HEK293 (cell line): ENCODE data around the gene RFNG.

Source experiments
- CTCF ChIA-PET: fragments of 350-600 bp; formaldehyde crosslinking; extraction: SDS; loops from one replicate; lab custom pipeline; 2021; ENCODE audit warnings: antibody characterized with exemption; lab: Yijun Ruan, JAX
- POLR2A ChIA-PET: fragments of 300-600 bp; formaldehyde crosslinking; extraction: SDS; loops from one replicate; lab custom pipeline; 2020; ENCODE audit warnings: antibody characterized with exemption, inconsistent platforms; lab: Yijun Ruan, JAX
- H3K27ac ChIP-seq: fragments of 200-500 bp; sonication (Bioruptor generic); 2 replicates; pipeline ENCODE4 v1.5.1; 2014; ENCODE audit warnings: low read depth, low read length, control low read depth, inconsistent platforms; ENCODE audit errors: extremely low read depth
- H3K36me3 ChIP-seq, 2 experiments: fragments of 200-500 bp in 1 of 2; sonication (Bioruptor generic) in 1 of 2; 1 replicate in 1 of 2; 2 replicates in 1 of 2; pipeline ENCODE4 v1.5.1; 2014 to 2017; ENCODE audit warnings: inconsistent platforms in 2 of 2, low read length in 2 of 2; ENCODE audit not compliant: control insufficient read depth in 2 of 2, insufficient read depth in 1 of 2
- H3K4me1 ChIP-seq: fragments of 200-500 bp; sonication (Bioruptor generic); 2 replicates; pipeline ENCODE4 v1.5.1; 2014; ENCODE audit warnings: mild to moderate bottlenecking, low read length, inconsistent platforms; ENCODE audit not compliant: control insufficient read depth, insufficient read depth
- H3K4me3 ChIP-seq: 2 replicates; pipeline ENCODE4 v1.5.1; 2011; ENCODE audit warnings: low read depth, mild to moderate bottlenecking, control low read depth, low read length, moderate library complexity
- H3K9me3 ChIP-seq: fragments of 200-500 bp; sonication (Bioruptor generic); 2 replicates; pipeline ENCODE4 v1.5.1; 2014; ENCODE audit warnings: low read depth, low read length, inconsistent platforms; ENCODE audit not compliant: control insufficient read depth, insufficient read depth
- KLF8 ChIP-seq: fragments of 450-650 bp; formaldehyde crosslinking; IDR thresholded peaks from 2 replicates; pipeline ENCODE4 v1.5.1; 2016; ENCODE audit warnings: missing biosample characterization, missing genetic modification characterization
- SCRT1 ChIP-seq: fragments of 450-650 bp; formaldehyde crosslinking; IDR thresholded peaks from 2 replicates; pipeline ENCODE4 v1.5.1; 2016; ENCODE audit warnings: missing biosample characterization, missing genetic modification characterization, borderline replicate concordance
- SCRT2 ChIP-seq: fragments of 450-650 bp; formaldehyde crosslinking; IDR thresholded peaks from 2 replicates; pipeline ENCODE4 v1.5.1; 2016; ENCODE audit warnings: missing biosample characterization, missing genetic modification characterization
- SP3 ChIP-seq: fragments of 450-650 bp; formaldehyde crosslinking; IDR thresholded peaks from 2 replicates; pipeline ENCODE4 v1.5.1; 2016; ENCODE audit warnings: missing biosample characterization, missing genetic modification characterization
- TRIM28 ChIP-seq: IDR thresholded peaks from 2 replicates; pipeline ENCODE4 v1.6.1; 2011; ENCODE audit warnings: low read length, control low read depth, borderline replicate concordance
- ZBTB20 ChIP-seq: fragments of 450-650 bp; formaldehyde crosslinking; IDR thresholded peaks from 2 replicates; pipeline ENCODE4 v1.5.1; 2016; ENCODE audit warnings: missing biosample characterization, missing genetic modification characterization
- ZNF10 ChIP-seq: fragments of 450-650 bp; formaldehyde crosslinking; IDR thresholded peaks from 2 replicates; pipeline ENCODE4 v1.5.1; 2017; ENCODE audit warnings: missing biosample characterization, missing genetic modification characterization
- ZNF19 ChIP-seq: fragments of 450-650 bp; formaldehyde crosslinking; IDR thresholded peaks from 2 replicates; pipeline ENCODE4; 2016; ENCODE audit warnings: missing biosample characterization, missing genetic modification characterization, low read depth
- ZNF501 ChIP-seq: fragments of 450-650 bp; formaldehyde crosslinking; IDR thresholded peaks from 2 replicates; pipeline ENCODE4 v1.5.1; 2016; ENCODE audit warnings: missing biosample characterization, missing genetic modification characterization
- ZNF571 ChIP-seq: fragments of 450-650 bp; formaldehyde crosslinking; IDR thresholded peaks from 2 replicates; pipeline ENCODE4 v1.5.0; 2017; ENCODE audit warnings: missing biosample characterization, missing genetic modification characterization
- ZNF777 ChIP-seq: fragments of 450-650 bp; formaldehyde crosslinking; IDR thresholded peaks from 2 replicates; pipeline ENCODE4 v1.5.1; 2017; ENCODE audit warnings: missing biosample characterization, missing genetic modification characterization, borderline replicate concordance
- ZNF792 ChIP-seq: fragments of 450-650 bp; formaldehyde crosslinking; IDR thresholded peaks from 2 replicates; pipeline ENCODE4 v1.5.1; 2016; ENCODE audit warnings: missing biosample characterization, missing genetic modification characterization
- ZNF843 ChIP-seq: fragments of 450-650 bp; formaldehyde crosslinking; IDR thresholded peaks from 2 replicates; pipeline ENCODE4 v1.5.1; 2016; ENCODE audit warnings: missing biosample characterization, missing genetic modification characterization
- ZSCAN23 ChIP-seq: fragments of 450-650 bp; formaldehyde crosslinking; IDR thresholded peaks from 2 replicates; pipeline ENCODE4 v1.5.1; 2016; ENCODE audit warnings: missing biosample characterization, missing genetic modification characterization
- TF ChIP-seq, protein P1 (sequence below): fragments of 450-650 bp; formaldehyde crosslinking; IDR thresholded peaks from 2 replicates; pipeline ENCODE4 v1.5.1; 2016; ENCODE audit warnings: missing biosample characterization, missing genetic modification characterization
- TF ChIP-seq, protein P2 (sequence below): sonication (generic); formaldehyde crosslinking; IDR thresholded peaks from 2 replicates; pipeline ENCODE4 v1.8.1; 2022; ENCODE audit warnings: mild to moderate bottlenecking, moderate library complexity, missing genetic modification reagents
- TF ChIP-seq, protein P3 (sequence below): fragments of 450-650 bp; formaldehyde crosslinking; IDR thresholded peaks from 2 replicates; pipeline ENCODE4 v1.5.1; 2016; ENCODE audit warnings: missing biosample characterization, missing genetic modification characterization, low read depth
- TF ChIP-seq, protein P4 (sequence below): fragments of 450-650 bp; formaldehyde crosslinking; IDR thresholded peaks from 2 replicates; pipeline ENCODE4 v1.5.1; 2016; ENCODE audit warnings: missing biosample characterization, missing genetic modification characterization

The RFNG gene

DNA sequence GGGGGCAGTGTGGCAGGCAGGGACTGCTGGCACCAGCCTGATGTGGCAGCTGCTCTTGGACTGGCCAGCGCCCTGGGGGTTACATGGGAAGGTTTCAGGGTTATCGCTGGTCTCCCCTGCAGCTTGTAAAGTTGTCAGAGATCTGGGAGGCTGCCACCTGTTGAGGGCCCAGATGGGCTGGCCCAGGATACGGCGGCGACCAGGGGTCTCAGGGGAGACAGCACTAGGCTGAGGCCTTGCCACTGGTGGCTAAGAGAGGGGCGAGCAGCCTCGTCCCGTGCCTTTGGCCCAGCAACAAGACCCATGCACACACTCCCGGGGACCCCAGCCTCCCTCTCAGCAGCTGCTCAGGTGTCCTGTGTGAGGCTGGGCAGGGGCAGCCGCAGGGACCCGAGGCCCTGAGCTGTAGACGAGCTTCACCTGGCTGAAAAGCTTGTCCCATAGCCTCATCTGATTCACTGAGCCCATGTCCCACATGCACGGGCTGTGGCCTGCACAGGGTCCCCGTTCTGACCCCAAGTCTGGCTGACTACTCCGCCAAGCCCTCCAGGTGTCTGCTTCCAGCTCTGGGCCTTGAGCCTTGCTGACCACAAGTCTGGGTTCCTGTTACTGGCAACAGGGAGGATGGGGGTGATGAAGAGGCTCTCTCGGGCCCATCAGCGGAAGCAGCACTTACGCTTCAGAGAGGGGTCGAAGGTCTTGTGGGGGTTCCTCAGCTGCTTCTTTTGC is 7.8 kb upstream of the RFNG start:
- POLR2A ChIA-PET, result interaction anchor here (0.8 to 14.2 kb wide), 11 partner anchors 9 to 32 kb away, joined by 3 to 96 read pairs (median 4); partner anchors contain the start of genes DCXR and RAC3
- Histone ChIP-seq H3K27ac (peak overlapping the region; percentile 47), H3K4me3 (no peak overlapping the region), H3K4me1 (0 out of 2 replicates have a peak, but pooled peaks cover 5% of the 10 kb centered on the region), H3K36me3 (peaks cover 3 to 99% of the 10 kb centered on the region in 2 experiments; a peak in 2 of 3 replicates), H3K9me3 (no peaks in the 10 kb centered on the region)
- TF ChIP-seq, protein P1, sequence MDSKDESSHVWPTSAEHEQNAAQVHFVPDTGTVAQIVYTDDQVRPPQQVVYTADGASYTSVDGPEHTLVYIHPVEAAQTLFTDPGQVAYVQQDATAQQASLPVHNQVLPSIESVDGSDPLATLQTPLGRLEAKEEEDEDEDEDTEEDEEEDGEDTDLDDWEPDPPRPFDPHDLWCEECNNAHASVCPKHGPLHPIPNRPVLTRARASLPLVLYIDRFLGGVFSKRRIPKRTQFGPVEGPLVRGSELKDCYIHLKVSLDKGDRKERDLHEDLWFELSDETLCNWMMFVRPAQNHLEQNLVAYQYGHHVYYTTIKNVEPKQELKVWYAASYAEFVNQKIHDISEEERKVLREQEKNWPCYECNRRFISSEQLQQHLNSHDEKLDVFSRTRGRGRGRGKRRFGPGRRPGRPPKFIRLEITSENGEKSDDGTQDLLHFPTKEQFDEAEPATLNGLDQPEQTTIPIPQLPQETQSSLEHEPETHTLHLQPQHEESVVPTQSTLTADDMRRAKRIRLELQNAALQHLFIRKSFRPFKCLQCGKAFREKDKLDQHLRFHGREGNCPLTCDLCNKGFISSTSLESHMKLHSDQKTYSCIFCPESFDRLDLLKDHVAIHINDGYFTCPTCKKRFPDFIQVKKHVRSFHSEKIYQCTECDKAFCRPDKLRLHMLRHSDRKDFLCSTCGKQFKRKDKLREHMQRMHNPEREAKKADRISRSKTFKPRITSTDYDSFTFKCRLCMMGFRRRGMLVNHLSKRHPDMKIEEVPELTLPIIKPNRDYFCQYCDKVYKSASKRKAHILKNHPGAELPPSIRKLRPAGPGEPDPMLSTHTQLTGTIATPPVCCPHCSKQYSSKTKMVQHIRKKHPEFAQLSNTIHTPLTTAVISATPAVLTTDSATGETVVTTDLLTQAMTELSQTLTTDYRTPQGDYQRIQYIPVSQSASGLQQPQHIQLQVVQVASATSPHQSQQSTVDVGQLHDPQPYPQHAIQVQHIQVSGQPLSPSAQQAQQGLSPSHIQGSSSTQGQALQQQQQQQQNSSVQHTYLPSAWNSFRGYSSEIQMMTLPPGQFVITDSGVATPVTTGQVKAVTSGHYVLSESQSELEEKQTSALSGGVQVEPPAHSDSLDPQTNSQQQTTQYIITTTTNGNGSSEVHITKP, result 0 out of 2 replicates have a peak, but pooled peaks have one; percentile 18
- TF ChIP-seq ZBTB20 (tag by site-specific recombination) (no peak), ZNF792 (tag by site-specific recombination) (no peak), ZNF10 (tag by site-specific recombination) (no peak), ZNF777 (tag by site-specific recombination) (no peak), ZSCAN23 (tag by site-specific recombination) (no peak), ZNF571 (tag by site-specific recombination) (no peak), KLF8 (tag by site-specific recombination) (no peak), ZNF843 (no peak), TRIM28 (no peak), SP3 (no peak), SCRT1 (tag by site-specific recombination) (peak; percentile 88), ZNF501 (no peak), SCRT2 (tag by site-specific recombination) (peak; percentile 96), ZNF19 (tag by site-specific recombination) (no peak)
- TF ChIP-seq, protein P2, sequence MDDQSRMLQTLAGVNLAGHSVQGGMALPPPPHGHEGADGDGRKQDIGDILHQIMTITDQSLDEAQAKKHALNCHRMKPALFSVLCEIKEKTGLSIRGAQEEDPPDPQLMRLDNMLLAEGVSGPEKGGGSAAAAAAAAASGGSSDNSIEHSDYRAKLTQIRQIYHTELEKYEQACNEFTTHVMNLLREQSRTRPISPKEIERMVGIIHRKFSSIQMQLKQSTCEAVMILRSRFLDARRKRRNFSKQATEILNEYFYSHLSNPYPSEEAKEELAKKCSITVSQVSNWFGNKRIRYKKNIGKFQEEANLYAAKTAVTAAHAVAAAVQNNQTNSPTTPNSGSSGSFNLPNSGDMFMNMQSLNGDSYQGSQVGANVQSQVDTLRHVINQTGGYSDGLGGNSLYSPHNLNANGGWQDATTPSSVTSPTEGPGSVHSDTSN (CRISPR knock-in tag), result 0 out of 2 replicates have a peak, but pooled peaks have one; percentile 38
- TF ChIP-seq, protein P3, sequence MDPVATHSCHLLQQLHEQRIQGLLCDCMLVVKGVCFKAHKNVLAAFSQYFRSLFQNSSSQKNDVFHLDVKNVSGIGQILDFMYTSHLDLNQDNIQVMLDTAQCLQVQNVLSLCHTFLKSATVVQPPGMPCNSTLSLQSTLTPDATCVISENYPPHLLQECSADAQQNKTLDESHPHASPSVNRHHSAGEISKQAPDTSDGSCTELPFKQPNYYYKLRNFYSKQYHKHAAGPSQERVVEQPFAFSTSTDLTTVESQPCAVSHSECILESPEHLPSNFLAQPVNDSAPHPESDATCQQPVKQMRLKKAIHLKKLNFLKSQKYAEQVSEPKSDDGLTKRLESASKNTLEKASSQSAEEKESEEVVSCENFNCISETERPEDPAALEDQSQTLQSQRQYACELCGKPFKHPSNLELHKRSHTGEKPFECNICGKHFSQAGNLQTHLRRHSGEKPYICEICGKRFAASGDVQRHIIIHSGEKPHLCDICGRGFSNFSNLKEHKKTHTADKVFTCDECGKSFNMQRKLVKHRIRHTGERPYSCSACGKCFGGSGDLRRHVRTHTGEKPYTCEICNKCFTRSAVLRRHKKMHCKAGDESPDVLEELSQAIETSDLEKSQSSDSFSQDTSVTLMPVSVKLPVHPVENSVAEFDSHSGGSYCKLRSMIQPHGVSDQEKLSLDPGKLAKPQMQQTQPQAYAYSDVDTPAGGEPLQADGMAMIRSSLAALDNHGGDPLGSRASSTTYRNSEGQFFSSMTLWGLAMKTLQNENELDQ (tag by site-specific recombination), result no peak
- TF ChIP-seq, protein P4, sequence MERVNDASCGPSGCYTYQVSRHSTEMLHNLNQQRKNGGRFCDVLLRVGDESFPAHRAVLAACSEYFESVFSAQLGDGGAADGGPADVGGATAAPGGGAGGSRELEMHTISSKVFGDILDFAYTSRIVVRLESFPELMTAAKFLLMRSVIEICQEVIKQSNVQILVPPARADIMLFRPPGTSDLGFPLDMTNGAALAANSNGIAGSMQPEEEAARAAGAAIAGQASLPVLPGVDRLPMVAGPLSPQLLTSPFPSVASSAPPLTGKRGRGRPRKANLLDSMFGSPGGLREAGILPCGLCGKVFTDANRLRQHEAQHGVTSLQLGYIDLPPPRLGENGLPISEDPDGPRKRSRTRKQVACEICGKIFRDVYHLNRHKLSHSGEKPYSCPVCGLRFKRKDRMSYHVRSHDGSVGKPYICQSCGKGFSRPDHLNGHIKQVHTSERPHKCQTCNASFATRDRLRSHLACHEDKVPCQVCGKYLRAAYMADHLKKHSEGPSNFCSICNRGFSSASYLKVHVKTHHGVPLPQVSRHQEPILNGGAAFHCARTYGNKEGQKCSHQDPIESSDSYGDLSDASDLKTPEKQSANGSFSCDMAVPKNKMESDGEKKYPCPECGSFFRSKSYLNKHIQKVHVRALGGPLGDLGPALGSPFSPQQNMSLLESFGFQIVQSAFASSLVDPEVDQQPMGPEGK (tag by site-specific recombination), result 0 out of 2 replicates have a peak, but pooled peaks have one; percentile 2
- CTCF ChIA-PET, result interaction anchor here (0.6 kb wide), 1 partner anchor 39 kb away, joined by 3 read pairs; no protein-coding TSS in a partner anchor
